ENCODE results near the gene ADGB. TPM values are rescaled to one million over a fixed set of nuclear protein-coding genes. Genes with fewer than 3 reads are reported as not detected.

Gene ADGB
- total and polyA plus RNA-seq, 2 donors (not counting 1 experiment from before 2014, with no cell fraction given): not detected

- no peaks in the 10 kb centered on the region for H4K20me1 ChIP-seq (ENCODE audit: control insufficient read depth, insufficient read depth, low read length, poor library complexity, severe bottlenecking)
- POLR2A ChIA-PET: no interaction called here
- no peaks in the 10 kb centered on the region for H3K36me3 ChIP-seq (replicated peaks in 1 of 2; ENCODE audit: control extremely low read depth in 1 of 2, control insufficient read depth in 1 of 2, extremely low read depth in 1 of 2, insufficient read depth in 2 of 2, low read length in 1 of 2)
- H3K27me3 ChIP-seq (replicated peaks in 1 of 4; ENCODE audit: control extremely low read depth in 1 of 4, control insufficient read depth in 3 of 4, insufficient read depth in 4 of 4, low read length in 3 of 4): no peaks in the 10 kb centered on the region
- 86% methylated on average over 5 of the region's 8 CpGs for WGBS (ENCODE audit: insufficient coverage)
- no peak overlapping the region for H3K27ac ChIP-seq (ENCODE audit: low read length in 2 of 2)
- Mint-ChIP-seq H3K27ac (no peak overlapping the region), H3K4me3 (no peak overlapping the region), H3K27me3 (no peaks in the 10 kb centered on the region), H3K4me1 (no peaks in the 10 kb centered on the region), H3K9me3 (ENCODE audit: insufficient read depth) (no peaks in the 10 kb centered on the region)
- no peak for ATAC-seq (ENCODE audit: low read depth)
- no peak overlapping the region for H2AFZ ChIP-seq (ENCODE audit: insufficient read depth, low read depth, low read length, poor library complexity, severe bottlenecking)
- no peaks in the 10 kb centered on the region for H3K9me3 ChIP-seq (ENCODE audit: control extremely low read depth in 1 of 3, control insufficient read depth in 2 of 3, insufficient read depth in 1 of 3, low read length in 2 of 3)
- no peak for TF ChIP-seq EZH2 (IDR thresholded peaks at IDR 0.05; ENCODE audit: borderline replicate concordance, insufficient read depth, low read depth, low read length, poor library complexity, severe bottlenecking)
- no peak for TF ChIP-seq CTCF (IDR thresholded peaks at IDR 0.05)
- CTCF ChIA-PET: no interaction called here
- H3K4me1 ChIP-seq (ENCODE audit: control insufficient read depth in 2 of 2, insufficient read depth in 2 of 2, low read length in 2 of 2): no peaks in the 10 kb centered on the region
- H3K4me3 ChIP-seq (ENCODE audit: control extremely low read depth in 1 of 5, extremely low read depth in 1 of 5, insufficient read depth in 1 of 5, low read depth in 2 of 5, low read length in 4 of 5): no peak overlapping the region
- no peak overlapping the region for H3K9ac ChIP-seq (ENCODE audit: low read length)
- intact Hi-C loops (cut with micrococcal nuclease): no loop called here
- H3K79me2 ChIP-seq (ENCODE audit: control insufficient read depth, insufficient read depth, low read length): no peaks in the 10 kb centered on the region
- H3K4me2 ChIP-seq (replicated peaks; ENCODE audit: low read depth, low read length, poor library complexity, severe bottlenecking): no peak overlapping the region
- DNase-seq: no peak
Measured at GRCh38 chr6:146819596-146820320, 221.0 kb downstream of the ADGB start.

GRCh38 chr6:146827216-146827928 lies 228.6 kb downstream of the ADGB start:
- Histone ChIP-seq H3K36me3 (replicated peaks in 1 of 2; ENCODE audit: control extremely low read depth in 1 of 2, control insufficient read depth in 1 of 2, extremely low read depth in 1 of 2, insufficient read depth in 2 of 2, low read length in 1 of 2) (no peaks in the 10 kb centered on the region), H3K4me2 (replicated peaks; ENCODE audit: low read depth, low read length, poor library complexity, severe bottlenecking) (no peak overlapping the region), H3K27ac (ENCODE audit: low read length in 2 of 2) (no peak overlapping the region), H3K79me2 (ENCODE audit: control insufficient read depth, insufficient read depth, low read length) (no peaks in the 10 kb centered on the region), H4K20me1 (ENCODE audit: control insufficient read depth, insufficient read depth, low read length, poor library complexity, severe bottlenecking) (no peaks in the 10 kb centered on the region), H2AFZ (ENCODE audit: insufficient read depth, low read depth, low read length, poor library complexity, severe bottlenecking) (no peak overlapping the region), H3K9ac (ENCODE audit: low read length) (no peak overlapping the region), H3K9me3 (ENCODE audit: control extremely low read depth in 1 of 3, control insufficient read depth in 2 of 3, insufficient read depth in 1 of 3, low read length in 2 of 3) (no peaks in the 10 kb centered on the region), H3K27me3 (replicated peaks in 1 of 4; ENCODE audit: control extremely low read depth in 1 of 4, control insufficient read depth in 3 of 4, insufficient read depth in 4 of 4, low read length in 3 of 4) (no peaks in the 10 kb centered on the region), H3K4me3 (ENCODE audit: control extremely low read depth in 1 of 5, extremely low read depth in 1 of 5, insufficient read depth in 1 of 5, low read depth in 2 of 5, low read length in 4 of 5) (no peak overlapping the region), H3K4me1 (ENCODE audit: control insufficient read depth in 2 of 2, insufficient read depth in 2 of 2, low read length in 2 of 2) (no peaks in the 10 kb centered on the region)
- intact Hi-C loops (cut with micrococcal nuclease): no loop called here
- Mint-ChIP-seq H3K9me3 (ENCODE audit: insufficient read depth) (no peaks in the 10 kb centered on the region), H3K4me3 (no peak overlapping the region), H3K27ac (no peak overlapping the region), H3K4me1 (no peaks in the 10 kb centered on the region), H3K27me3 (peaks cover under 1% of the 10 kb centered on the region)
- CTCF ChIA-PET: interaction anchor here (1.2 kb wide), 1 partner anchor 29 kb away, joined by 3 read pairs; no protein-coding TSS in a partner anchor
- POLR2A ChIA-PET: no interaction called here
- ATAC-seq (ENCODE audit: low read depth): no peak
- 0% methylated on average over 1 of the region's 4 CpGs for WGBS (ENCODE audit: insufficient coverage)
- no peak for TF ChIP-seq CTCF (IDR thresholded peaks at IDR 0.05)
- no peak for TF ChIP-seq EZH2 (IDR thresholded peaks at IDR 0.05; ENCODE audit: borderline replicate concordance, insufficient read depth, low read depth, low read length, poor library complexity, severe bottlenecking)
- no peak for DNase-seq

Measured in B cell (primary cell).